PC-3 (cell line): ENCODE results near the gene CD276. TPM values are rescaled to one million over a fixed set of nuclear protein-coding genes. Genes with fewer than 3 reads are reported as not detected.

Experiments
- ATAC-seq: fragments of 200-7000 bp; cut with Tn5 transposase; 2 replicates; pipeline ENCODE4 v1.9.1; 2020; ENCODE audit warnings: mild to moderate bottlenecking, moderate library complexity
- BruUV-seq: library from RNA; stranded (reverse); fragments of 400-500 nt; replicated peaks from 2 replicates; lab custom pipeline; 2021; lab: Mats Ljungman, UMichigan
- CTCF ChIA-PET: fragments of 300-600 bp; sonication (Branson Sonifier 250); formaldehyde crosslinking; loops from one replicate; lab custom pipeline; 2022; ENCODE audit warnings: antibody characterized with exemption; lab: Charles Lee
- POLR2A ChIA-PET: fragments of 300-600 bp; sonication (Branson Sonifier 250); formaldehyde crosslinking; loops from one replicate; lab custom pipeline; 2022; ENCODE audit warnings: antibody characterized with exemption; ENCODE audit not compliant: unreplicated experiment; lab: Charles Lee
- DNase-seq: peaks from one replicate; pipeline ENCODE4 v3.0.0-alpha.2; 2015
- H2AFZ ChIP-seq: fragments of 300-600 bp; sonication (generic); 2 replicates; pipeline ENCODE4 v1.6.0; 2016; ENCODE audit warnings: antibody characterized with exemption, low read length
- H3F3A ChIP-seq: fragments of 300-600 bp; sonication (generic); one replicate; pipeline ENCODE4 v1.6.0; 2017; ENCODE audit warnings: antibody characterized with exemption, low read length, control low read depth, mild to moderate bottlenecking; ENCODE audit not compliant: unreplicated experiment
- H3K27ac ChIP-seq: fragments of 300-600 bp; sonication (generic); 2 replicates; pipeline ENCODE4 v1.5.1; 2016; ENCODE audit warnings: mild to moderate bottlenecking, low read length
- H3K27me3 ChIP-seq: fragments of 300-600 bp; sonication (generic); 2 replicates; pipeline ENCODE4 v1.6.1; 2016; ENCODE audit warnings: low read length, mixed read lengths
- H3K36me3 ChIP-seq: fragments of 300-600 bp; sonication (generic); 2 replicates; pipeline ENCODE4 v1.6.1; 2016; ENCODE audit warnings: low read depth, mixed run types, low read length, mixed read lengths
- H3K4me1 ChIP-seq: fragments of 300-600 bp; sonication (generic); 2 replicates; pipeline ENCODE4 v1.5.1; 2016; ENCODE audit warnings: low read length; ENCODE audit not compliant: insufficient read depth
- H3K4me2 ChIP-seq: fragments of 300-600 bp; sonication (generic); 2 replicates; pipeline ENCODE4 v1.6.0; 2016; ENCODE audit warnings: low read length
- H3K4me3 ChIP-seq: fragments of 300-600 bp; sonication (generic); 2 replicates; pipeline ENCODE4 v1.5.1; 2016; ENCODE audit warnings: mild to moderate bottlenecking, low read length, mixed read lengths
- H3K79me2 ChIP-seq: fragments of 300-600 bp; sonication (generic); 2 replicates; pipeline ENCODE4 v1.6.1; 2017; ENCODE audit warnings: low read length, mixed read lengths
- H3K9ac ChIP-seq: fragments of 300-600 bp; sonication (generic); 2 replicates; pipeline ENCODE4 v1.6.0; 2016; ENCODE audit warnings: mild to moderate bottlenecking, low read length
- H3K9me2 ChIP-seq: fragments of 300-600 bp; sonication (generic); replicated peaks from 2 replicates; pipeline ENCODE4 v1.6.1; 2016; ENCODE audit warnings: mixed run types, low read length, mixed read lengths
- H3K9me3 ChIP-seq: fragments of 300-600 bp; sonication (generic); 2 replicates; pipeline ENCODE4 v1.6.1; 2016; ENCODE audit warnings: low read length, mixed read lengths
- H4K20me1 ChIP-seq: fragments of 300-600 bp; sonication (generic); 2 replicates; pipeline ENCODE4 v1.6.1; 2016; ENCODE audit warnings: low read length, mixed read lengths
- CTCF ChIP-seq: fragments of 300-600 bp; sonication (generic); conservative IDR thresholded peaks from 2 replicates; pipeline ENCODE4 v1.5.1; 2017; ENCODE audit warnings: antibody characterized with exemption, low read depth, mild to moderate bottlenecking, low read length
- EZH2 ChIP-seq: fragments of 300-600 bp; sonication (generic); IDR thresholded peaks from one replicate; pipeline ENCODE4 v1.6.1; 2017; ENCODE audit warnings: antibody characterized with exemption, mild to moderate bottlenecking, low read length; ENCODE audit not compliant: unreplicated experiment
- EZH2phosphoT487 ChIP-seq: fragments of 300-600 bp; sonication (generic); IDR thresholded peaks from 2 replicates; pipeline ENCODE4 v1.6.1; 2018; ENCODE audit warnings: mild to moderate bottlenecking, antibody characterized with exemption, low read length, borderline replicate concordance
- intact Hi-C: fragments of 100-400 bp; cut with micrococcal nuclease; formaldehyde crosslinking; loops from 2 replicates; pipeline ENCODE4 v1.9.0; 2023
- total RNA-seq: library from RNA; depleted of rRNA; stranded (reverse); fragments of >200 nt; gene quantifications from 2 replicates; pipeline ENCODE4 v1.2.3, GENCODE V29; 2014

The CD276 gene
- total RNA-seq, 1 experiment from 2014 or later: 85.3 TPM

DNA sequence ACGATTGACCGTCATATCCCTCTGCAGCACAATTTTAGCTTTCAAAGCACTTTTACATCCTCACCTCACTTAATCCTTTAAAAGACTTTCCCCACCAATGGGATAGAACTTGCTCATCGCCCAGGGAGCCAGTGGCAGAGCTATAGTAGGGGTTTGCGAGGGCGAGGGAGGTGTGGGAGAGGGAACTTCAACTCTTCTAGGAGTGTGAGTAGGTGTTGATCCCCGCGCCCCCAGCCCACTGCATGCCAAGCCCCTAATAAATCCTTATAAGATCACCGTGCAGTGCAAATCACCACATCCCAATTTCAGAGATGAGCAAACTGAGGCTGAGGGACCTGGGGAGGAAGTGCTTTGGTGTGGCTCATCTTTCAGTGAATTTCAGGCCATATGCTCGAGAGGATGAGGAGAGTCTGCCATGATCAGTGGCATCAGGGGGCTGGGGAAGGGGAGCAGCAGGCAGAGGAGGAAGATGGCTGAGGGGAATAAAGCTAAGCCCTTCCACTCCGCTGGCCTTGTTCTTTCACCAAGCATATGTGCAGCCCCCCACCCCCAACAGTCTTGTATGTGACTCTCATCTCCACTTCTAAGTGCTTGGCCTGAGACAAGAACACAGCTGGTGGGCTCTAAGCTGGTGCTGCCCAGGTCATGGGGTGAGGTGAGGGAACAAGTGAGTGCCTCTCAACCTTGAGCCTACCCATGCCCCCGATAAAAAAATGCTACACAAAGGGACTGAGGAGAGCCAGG, 63.8 kb downstream of the CD276 start:
- Histone ChIP-seq H3K4me2 (no peak overlapping the region), H3K9me2 (no peaks in the 10 kb centered on the region), H3K9me3 (no peaks in the 10 kb centered on the region), H3K4me3 (no peak overlapping the region), H2AFZ (no peak overlapping the region), H3K27me3 (peaks cover 23% of the 10 kb centered on the region), H3K27ac (no peak overlapping the region), H3F3A (no peaks in the 10 kb centered on the region), H3K4me1 (no peaks in the 10 kb centered on the region), H3K36me3 (no peaks in the 10 kb centered on the region), H4K20me1 (no peaks in the 10 kb centered on the region), H3K9ac (no peak overlapping the region), H3K79me2 (no peaks in the 10 kb centered on the region)
- intact Hi-C loops: no loop called here
- no TSS peak for BruUV-seq
- ChIA-PET POLR2A (no interaction called here), CTCF (no interaction called here)
- DNase-seq: no peak
- ATAC-seq: no peak
- TF ChIP-seq EZH2phosphoT487: no peak
- TF ChIP-seq CTCF: no peak
- TF ChIP-seq EZH2: no peak

DNA sequence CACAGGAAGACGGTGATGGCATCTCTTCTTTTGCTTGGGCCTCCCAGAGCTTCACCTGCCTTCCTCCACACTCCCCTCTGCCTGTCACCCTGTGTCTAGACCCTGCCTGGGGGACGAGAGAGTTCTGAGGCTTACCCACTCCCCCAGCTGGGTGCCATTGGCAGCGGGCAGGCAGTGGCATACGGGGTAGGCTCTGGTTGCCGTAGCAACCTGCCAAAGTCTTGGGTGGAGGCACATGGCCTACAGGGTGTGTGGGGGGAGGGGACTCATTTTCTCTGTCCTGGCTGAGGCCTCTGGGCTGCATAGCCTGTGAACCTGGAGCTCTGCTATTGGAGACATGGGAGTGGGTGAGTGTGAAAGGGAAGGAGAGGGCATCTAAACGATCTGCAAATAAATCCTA, 64.5 kb downstream of the CD276 start:
- H3K9me2 ChIP-seq: no peaks in the 10 kb centered on the region
- intact Hi-C loops: no loop called here
- POLR2A ChIA-PET: no interaction called here

DNA sequence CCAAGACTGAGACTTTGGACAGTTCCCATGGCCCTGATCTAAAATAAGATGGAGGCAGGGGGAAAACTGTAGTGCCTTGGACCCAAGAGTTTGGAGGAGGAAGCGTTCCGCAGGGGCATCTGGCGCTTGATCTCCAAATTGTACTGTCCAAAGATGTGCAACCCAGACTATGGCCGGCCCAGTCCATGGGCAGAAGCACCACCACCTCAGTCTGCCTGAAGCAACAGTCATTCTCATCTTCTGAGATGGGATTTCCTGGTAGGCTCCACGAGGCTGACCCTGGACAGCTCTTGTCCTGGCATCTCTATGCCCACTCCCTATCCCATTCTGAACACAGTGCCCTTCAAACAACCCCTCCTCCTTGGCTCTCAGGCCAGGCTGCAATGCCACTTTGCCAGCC, 65.3 kb downstream of the CD276 start:
- Histone ChIP-seq H3K9me2 (no peaks in the 10 kb centered on the region), H3K9ac (no peak overlapping the region), H3K9me3 (no peaks in the 10 kb centered on the region), H2AFZ (no peak overlapping the region), H3K27ac (no peak overlapping the region), H3K4me2 (no peak overlapping the region), H3K27me3 (peaks cover 37% of the 10 kb centered on the region), H3K36me3 (no peaks in the 10 kb centered on the region), H3F3A (no peaks in the 10 kb centered on the region), H4K20me1 (no peaks in the 10 kb centered on the region), H3K79me2 (no peaks in the 10 kb centered on the region), H3K4me1 (no peaks in the 10 kb centered on the region), H3K4me3 (no peak overlapping the region)
- TF ChIP-seq CTCF: no peak
- TF ChIP-seq EZH2phosphoT487: no peak
- TF ChIP-seq EZH2: no peak
- ChIA-PET POLR2A (no interaction called here), CTCF (no interaction called here)
- DNase-seq (no peak), ATAC-seq (no peak)
- BruUV-seq: no TSS peak
- intact Hi-C loops: no loop called here

More for the DNA sequence above, 64.5 kb downstream of the CD276 start:
- no peaks in the 10 kb centered on the region for H4K20me1 ChIP-seq
- DNase-seq (no peak), ATAC-seq (no peak)
- CTCF ChIA-PET: no interaction called here
- H3K9me3 ChIP-seq: no peaks in the 10 kb centered on the region
- no TSS peak for BruUV-seq
- H3K4me1 ChIP-seq: no peaks in the 10 kb centered on the region
- H3K27me3 ChIP-seq: peaks cover 29% of the 10 kb centered on the region
- TF ChIP-seq EZH2: no peak
- TF ChIP-seq EZH2phosphoT487: no peak
- no peak overlapping the region for H3K9ac ChIP-seq
- no peak overlapping the region for H3K4me3 ChIP-seq
- no peaks in the 10 kb centered on the region for H3F3A ChIP-seq
- no peak overlapping the region for H3K4me2 ChIP-seq
- no peak overlapping the region for H3K27ac ChIP-seq
- no peak overlapping the region for H2AFZ ChIP-seq
- no peaks in the 10 kb centered on the region for H3K36me3 ChIP-seq
- H3K79me2 ChIP-seq: no peaks in the 10 kb centered on the region
